ENCODE measurements around the gene SCNN1B.

- no peak for TF ChIP-seq CTCF (conservative IDR thresholded peaks at IDR 0.05; ENCODE audit: low read depth, low read length)
- no peak for TF ChIP-seq EZH2 (IDR thresholded peaks at IDR 0.05; ENCODE audit: borderline replicate concordance, low read depth, low read length, poor library complexity, severe bottlenecking)
Observed at GRCh38 chr16:23424292-23424958, 122.3 kb downstream of the SCNN1B start.
